ENCODE results near the gene SIL1. TPM values are rescaled to one million over a fixed set of nuclear protein-coding genes. Genes with fewer than 3 reads are reported as not detected.

SIL1 gene
- total and polyA plus RNA-seq, 9 of the 15 experiments (the other 6 are each of a cell fraction or from before 2014, with no cell fraction given) = 1.3 to 30.5 (median 18.1) TPM

- no peak for TF ChIP-seq HDAC1 (IDR thresholded peaks at IDR 0.05)
- TF ChIP-seq ZNF134 (CRISPR knock-in tag; conservative IDR thresholded peaks at IDR 0.05) = no peak
- no peak for TF ChIP-seq HDAC3 (IDR thresholded peaks at IDR 0.05; ENCODE audit: borderline replicate concordance, partially characterized antibody)
- TF ChIP-seq MNT (conservative IDR thresholded peaks at IDR 0.05) = no peak
These were observed 63.3 kb downstream of the SIL1 start (continued) for GRCh38 chr5:139134906-139135305.

- H2AFZ ChIP-seq (ENCODE audit: low read depth, low read length) = no peak overlapping the region
- no peaks in the 10 kb centered on the region for H3K36me3 ChIP-seq (ENCODE audit: control insufficient read depth, insufficient read depth, low read length)
- in situ Hi-C loops (cut with MboI) (no loop called here), intact Hi-C loops (cut with micrococcal nuclease) (no loop called here)
- no peaks in the 10 kb centered on the region for H3K27me3 ChIP-seq (ENCODE audit: control insufficient read depth in 2 of 2, insufficient read depth in 2 of 2, low read length in 2 of 2)
- H4K20me1 ChIP-seq (replicated peaks; ENCODE audit: control insufficient read depth, insufficient read depth, low read length) = peaks cover 19% of the 10 kb centered on the region; the same call in 1 of the 2 replicates
- H3K79me2 ChIP-seq (ENCODE audit: control insufficient read depth, insufficient read depth, low read length) = no peaks in the 10 kb centered on the region
- H3K9ac ChIP-seq (ENCODE audit: insufficient read depth in 1 of 2, low read depth in 2 of 2, low read length in 2 of 2) = no peak overlapping the region
- H3K9me1 ChIP-seq (ENCODE audit: control insufficient read depth, insufficient read depth, low read length) = no peaks in the 10 kb centered on the region
- H3K4me3 ChIP-seq = no peak overlapping the region
- no peak overlapping the region for H3K4me2 ChIP-seq (ENCODE audit: insufficient read depth, low read length)
- H3K9me3 ChIP-seq (replicated peaks; ENCODE audit: control insufficient read depth, insufficient read depth, low read depth, low read length) = no peaks in the 10 kb centered on the region
- ATAC-seq (no peak), DNase-seq (ENCODE audit: extremely low read depth in 1 of 4, low spot score in 3 of 4) (no peak), FAIRE-seq (no peak)
- no peak overlapping the region for H3K27ac ChIP-seq (ENCODE audit: extremely low read depth, low read depth, low read length)
- ChIA-PET CTCF (ENCODE audit: low intra/inter-chr PET ratio) (no interaction called here), POLR2A (interaction anchor here (0.6 kb wide), 1 partner anchor 20 kb away, joined by 3 read pairs; no protein-coding TSS in a partner anchor)
- WGBS (ENCODE audit: insufficient coverage, low coverage, missing lambda C conversion rate) = 7% methylated on average over 2 of the region's 2 CpGs
- H3K4me1 ChIP-seq (replicated peaks in 1 of 2; ENCODE audit: control insufficient read depth in 2 of 2, insufficient read depth in 2 of 2, low read length in 2 of 2) = no peaks in the 10 kb centered on the region
- no TSS peak for BruUV-seq (replicated peaks)
- 0 out of 2 replicates have a peak, but pooled peaks have one; percentile 6 for TF ChIP-seq NFIC (IDR thresholded peaks at IDR 0.05)
- no peak for TF ChIP-seq HES1 (IDR thresholded peaks at IDR 0.05; ENCODE audit: low read depth)
- TF ChIP-seq THRA (IDR thresholded peaks at IDR 0.05) = no peak
- 0 out of 4 replicates have a peak, but pooled peaks of 1 of the 2 experiments have one; percentile 39 for TF ChIP-seq FOXA3 (CRISPR knock-in tag; conservative IDR thresholded peaks at IDR 0.05 in 1 of 2, IDR thresholded peaks at IDR 0.05 in 1 of 2)
These were observed 64.9 kb downstream of the SIL1 start for GRCh38 chr5:139133282-139133681.
